ENCODE data around the gene MMEL1.
"Not testable (repeated sequence)": the region's sequence is repeated elsewhere in the genome, so short reads cannot be mapped to it uniquely, and the experiment has no call there.

The MMEL1 gene

DNA sequence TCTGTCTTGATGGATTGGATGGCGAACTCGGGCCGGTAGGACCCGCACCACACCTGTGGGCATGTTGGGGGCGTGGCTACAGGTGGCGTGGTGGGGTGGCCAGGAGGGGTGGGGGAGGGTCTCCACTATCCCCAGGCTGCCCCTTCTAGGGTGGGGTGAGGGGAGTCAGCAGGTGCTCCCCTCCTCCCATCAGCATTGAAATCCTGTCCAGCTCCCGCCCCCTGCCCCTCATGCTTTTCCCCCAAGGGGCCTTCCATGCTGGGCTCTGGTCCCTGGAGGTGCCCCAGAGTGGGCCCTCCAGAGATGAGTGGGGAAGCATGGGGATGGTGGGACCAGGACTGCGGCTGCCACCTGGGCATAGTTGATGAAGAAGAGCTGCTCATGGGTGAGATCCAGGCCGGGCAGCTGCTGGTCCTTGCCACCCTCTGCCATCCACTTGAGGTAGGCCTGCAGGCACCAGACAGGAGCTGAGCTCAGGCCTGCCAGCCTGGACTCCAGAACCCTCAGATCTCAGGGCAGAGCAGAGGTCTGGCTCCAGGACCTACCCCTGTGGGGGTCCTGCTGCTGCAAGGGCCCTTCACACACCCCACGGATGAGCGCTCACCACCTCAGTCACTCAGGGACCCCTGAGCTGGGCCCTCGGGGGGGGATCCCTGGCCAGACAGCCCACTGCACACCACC is 41.1 kb downstream of the MMEL1 start:
- DNase-seq = no peak

DNA sequence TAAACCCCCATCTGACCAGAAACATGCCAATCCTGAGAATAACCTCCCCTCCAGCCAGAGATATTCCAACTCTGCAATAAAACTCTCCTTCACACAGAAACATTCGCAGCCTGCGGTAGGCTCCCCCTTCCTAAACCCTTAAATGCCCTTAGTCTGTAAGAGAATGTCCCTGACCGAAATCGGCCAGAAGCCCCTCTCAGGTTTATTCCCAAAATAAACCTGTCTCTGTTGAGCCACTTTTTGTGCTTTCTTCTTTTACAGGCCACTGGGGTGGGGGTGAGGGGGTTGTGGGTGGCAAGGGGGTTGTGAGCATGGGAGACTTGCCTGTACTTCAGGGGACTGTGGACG is 41.6 kb downstream of the MMEL1 start:
- DNase-seq = no peak

DNA sequence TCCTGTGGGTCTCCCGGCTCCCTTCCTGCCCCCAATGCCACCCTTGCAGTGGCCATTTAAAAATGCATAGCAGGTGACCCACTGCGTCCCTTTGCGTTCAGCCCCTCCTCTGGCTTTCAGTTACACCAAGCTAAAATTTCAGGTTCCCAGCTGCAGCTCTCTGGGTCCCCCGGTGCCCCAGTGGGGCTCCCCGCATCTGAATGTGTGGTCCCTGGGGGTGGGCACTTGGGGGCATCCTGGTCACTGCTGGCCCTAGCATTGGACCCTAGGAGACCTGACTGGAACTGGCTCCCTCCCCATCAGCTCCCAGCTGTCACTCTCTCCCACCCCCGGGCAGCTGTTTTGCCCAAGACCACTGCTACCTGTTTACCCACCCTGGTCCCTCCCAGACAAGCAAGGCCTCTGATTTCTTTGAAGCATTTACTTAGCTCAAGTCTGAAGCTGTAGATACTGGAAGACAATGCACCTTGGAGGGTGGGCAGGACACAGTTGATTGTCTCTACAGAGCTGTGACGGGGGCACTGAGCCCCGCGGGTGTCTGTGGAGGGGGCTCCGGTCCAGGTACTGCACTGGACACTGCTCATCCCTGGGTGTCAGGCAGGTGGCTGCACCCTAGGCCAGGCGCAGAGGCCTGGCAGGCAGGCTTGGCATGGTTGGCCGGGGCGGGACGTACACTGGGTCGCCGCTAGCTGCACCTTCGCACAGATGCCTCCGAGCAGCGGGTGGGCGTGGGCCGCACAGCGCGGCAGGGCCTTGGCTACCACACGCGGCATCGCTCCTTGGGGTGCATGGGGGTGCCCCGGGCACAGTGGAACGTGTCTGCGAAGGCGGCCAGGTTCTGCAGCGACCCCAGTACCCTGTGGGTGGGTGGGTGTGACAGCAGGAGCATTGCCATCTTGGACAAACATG is 42.3 kb downstream of the MMEL1 start:
- no peak for DNase-seq

DNA sequence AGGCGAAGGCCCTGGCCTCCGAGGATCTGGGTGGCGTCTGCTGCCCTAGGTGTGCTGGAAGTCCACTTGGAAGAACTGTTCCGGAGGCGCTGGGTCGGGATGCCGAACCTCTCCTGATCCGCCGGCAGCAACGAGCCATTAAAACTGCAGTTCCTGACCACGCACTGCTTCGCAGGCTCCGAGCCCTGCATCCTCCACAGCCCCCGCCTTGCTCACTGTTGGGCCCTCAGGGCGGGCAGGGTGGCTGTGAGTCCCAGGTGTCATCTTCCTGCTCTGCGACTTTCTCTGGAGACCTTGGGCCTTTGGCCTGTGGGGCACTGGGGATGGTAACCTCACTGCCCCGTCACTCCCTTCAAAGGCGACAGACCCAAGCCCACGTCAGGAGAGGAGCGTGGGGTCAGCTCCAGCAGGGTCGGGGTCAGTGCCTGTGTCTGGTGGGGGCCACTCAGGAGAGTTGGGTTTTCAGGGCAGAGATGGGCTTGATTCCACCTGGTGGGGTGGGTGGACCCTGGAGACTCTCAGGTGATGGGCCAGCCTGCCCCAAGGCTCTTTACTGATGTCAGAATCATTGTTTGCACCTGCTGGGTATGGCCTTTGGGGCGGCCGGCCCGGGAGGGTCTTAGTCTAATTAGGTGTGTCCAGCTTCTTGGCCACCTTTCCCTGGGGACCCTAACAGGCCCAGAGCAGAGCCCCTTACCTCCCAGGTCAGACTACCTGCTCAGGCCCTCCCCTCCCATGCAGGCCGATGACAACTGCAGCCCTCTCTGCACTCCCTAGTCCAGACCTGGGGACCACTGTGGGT is 43.2 kb downstream of the MMEL1 start:
- no peak for DNase-seq

DNA sequence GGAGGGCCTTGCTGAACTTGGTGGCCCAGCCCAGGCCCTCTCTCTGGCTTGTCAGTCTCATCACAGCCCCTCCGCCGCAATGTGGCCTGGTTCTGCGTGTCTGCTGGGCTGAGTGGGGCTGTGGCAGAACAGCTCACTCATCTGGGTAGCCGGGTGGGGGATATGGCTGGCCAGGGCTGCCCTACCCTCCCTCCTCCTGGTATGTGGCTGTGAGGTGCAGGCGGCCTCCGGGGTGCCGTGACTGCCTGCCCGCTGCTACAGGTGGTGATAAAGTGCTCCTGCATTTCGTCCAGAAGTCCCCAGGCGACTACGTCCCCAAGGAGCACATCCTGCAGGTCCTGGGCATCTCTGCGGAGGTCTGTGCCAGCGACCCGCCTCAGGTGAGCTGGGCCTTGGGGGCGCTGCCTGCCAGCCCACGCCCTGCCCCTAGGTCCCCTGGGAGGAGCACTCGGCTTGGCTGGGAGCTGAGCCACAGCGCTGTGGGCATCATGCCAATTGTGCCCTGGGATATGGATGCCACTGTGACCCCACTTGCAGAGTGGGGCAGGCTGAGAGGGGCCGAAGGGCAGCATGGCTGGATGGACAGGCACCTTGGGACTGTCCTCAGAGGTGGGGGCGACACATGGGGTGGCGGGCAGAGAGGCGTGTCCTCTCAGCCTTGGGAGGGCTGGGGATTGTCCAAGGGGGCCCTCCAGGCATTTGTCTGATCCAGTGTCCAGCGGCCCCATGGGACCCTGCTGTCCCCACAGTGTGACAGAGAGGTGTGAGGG is 44.0 kb downstream of the MMEL1 start:
- no peak for DNase-seq

DNA sequence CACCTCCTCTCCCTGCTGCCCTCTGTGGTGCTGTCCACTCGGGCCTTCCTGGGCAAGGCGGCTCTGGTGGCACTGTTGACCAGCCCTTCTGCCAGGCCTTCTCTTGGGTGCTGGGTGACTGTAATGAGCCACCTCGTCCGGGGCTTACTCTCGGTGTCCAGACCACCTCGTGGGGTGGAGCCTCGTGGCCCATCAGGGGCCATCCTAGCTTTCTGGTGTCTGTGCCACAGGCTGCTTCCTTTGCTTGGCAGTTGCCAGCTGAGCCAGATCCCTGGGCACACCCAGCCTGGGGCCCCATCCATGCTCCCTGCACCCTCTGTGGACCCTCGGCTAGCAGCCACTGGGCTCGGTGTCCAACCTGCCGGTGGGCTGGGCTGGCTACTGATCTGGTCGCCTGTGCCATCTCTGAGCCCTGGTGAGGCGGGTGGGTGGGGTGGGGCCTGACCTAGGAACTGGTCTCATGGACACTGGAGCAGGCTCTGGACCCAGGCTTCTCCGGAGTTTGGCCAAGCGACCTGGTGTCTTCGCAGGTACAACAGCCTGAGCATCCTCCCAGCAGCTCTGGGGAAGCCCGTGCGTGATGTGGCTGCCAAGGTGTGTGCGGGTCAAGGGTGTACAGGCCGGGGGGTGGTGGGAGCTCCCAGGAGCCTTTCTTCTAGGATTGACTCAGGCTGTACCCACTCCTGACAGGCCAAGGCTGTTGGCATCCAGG is 44.8 kb downstream of the MMEL1 start:
- DNase-seq = no peak

DNA sequence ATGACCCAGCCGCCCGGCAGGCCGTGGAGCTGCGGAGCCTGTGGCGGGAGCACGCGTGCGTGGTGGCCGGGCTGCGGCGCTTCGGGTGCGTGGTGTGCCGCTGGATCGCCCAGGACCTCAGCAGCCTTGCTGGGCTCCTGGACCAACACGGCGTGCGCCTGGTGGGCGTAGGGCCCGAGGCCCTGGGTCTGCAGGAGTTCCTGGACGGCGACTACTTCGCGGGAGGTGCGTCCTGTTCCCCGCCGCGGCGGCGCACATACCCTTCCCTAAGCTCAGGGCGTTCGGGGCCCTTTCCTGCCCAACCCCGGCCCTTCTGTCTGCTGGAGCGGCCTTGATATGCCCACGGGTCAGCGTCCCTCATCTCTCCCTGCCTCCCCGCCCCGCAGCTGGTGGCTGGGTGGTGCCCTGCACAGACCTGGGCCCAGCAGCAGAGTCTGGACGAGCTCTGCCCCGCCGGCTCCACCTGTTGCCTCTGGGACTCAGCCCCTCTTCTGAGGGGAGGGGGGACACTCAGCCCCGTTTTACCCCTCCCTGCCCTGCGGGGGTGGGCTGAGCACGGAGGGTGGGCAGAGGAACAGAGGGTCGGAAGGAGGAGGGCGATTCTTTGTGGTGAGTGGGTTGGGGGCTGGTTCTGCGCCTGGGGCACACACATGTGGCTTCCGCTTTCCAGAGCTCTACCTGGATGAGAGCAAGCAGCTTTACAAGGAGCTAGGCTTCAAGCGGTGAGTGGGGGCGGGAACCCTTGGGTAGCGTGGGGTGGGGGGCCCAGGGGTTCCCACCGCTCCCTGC is 45.6 kb downstream of the MMEL1 start:
- peak in 2 of 51 donors; percentile 40 to 55 for DNase-seq

DNA sequence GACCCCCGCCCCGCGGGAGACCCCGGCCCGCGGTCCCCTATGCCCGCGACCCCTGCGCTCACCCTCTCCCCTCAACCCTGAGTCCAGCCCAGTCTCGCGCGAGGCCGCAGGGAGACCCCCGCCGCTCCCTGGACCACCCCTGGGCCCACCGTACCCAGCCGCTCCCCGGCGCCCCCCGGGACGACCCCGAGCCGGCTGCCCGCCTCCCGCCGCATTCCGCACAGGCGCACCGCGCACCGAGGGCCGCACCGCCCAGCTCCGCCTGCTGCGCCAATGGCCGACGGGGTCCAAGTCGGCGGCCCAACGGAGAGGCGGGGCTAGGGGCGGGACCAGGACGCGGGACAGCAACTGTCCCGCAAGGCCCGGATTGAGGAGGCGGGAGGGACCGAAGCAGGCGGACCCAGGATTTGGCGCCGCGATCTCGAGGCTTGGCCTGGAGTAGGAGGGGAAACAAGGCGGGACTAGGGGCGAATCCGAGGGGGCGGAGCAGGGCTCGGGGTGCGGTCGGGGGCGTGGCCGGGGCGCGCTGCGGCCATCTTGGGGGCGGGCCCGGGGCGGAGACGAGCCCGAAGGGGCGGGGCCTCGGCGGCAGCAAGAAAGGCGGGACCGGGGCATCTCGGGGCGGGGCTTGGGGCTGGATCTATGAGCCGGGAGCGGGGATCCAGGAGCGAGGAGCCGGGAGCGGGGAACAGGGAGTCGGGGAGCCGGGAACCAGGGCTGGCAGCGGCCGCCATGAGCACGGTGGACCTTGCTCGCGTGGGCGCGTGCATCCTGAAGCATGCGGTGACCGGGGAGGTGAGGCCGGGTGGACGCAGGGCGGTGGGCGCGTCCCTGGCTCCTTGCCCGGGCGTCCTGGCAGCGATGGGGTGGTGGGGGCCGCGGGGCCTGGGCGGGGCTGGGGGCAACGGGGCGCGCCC is 46.4 kb downstream of the MMEL1 start, which contains the start of gene PRXL2B:
Gene PRXL2B, plus strand, starts transcription at position 624 of the 917 bp plus-strand sequence. Its CDS starts 109 bp downstream, at position 733.
- DNase-seq = peak; percentile 91 to 100 (median 98)

DNA sequence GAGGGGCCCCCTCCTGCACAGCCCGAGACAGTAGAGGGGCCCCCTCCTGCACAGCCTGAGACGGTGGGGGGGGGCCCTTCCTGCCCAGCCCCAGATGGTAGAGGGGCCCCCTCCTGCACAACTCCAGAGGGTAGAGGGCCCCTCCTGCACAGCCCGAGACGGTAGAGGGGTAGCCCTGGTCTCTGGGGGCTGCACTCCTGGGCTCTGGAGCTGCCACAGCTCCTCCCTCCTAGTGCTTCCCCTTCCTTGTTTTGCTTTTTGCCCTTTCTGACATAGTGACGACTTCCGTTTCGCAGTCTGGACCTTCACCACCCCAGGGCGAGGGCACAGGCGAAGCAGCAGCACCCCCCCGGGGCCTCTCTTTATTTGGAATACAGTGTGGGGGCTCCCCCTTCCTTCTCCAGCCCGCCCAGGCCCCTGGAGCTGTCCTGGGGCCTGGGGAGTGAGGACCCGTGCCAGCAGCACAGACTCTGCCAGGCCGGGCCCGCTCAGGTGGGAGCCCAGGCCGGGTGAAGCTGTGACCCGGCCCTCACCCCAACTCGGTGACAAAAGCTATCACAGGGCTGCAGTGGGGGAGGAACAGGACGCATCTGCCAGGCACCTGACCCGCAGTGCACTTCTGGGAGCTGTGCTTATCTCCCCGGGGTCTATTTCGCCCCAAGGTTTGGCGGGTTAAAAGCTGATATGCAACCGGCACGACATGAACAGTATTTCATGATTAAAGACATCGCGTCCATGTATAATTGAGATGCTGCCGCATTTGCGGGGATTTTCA is 47.3 kb downstream of the MMEL1 start:
- peak in 31 of 51 donors; percentile 13 to 73 (median 45) for DNase-seq

DNA sequence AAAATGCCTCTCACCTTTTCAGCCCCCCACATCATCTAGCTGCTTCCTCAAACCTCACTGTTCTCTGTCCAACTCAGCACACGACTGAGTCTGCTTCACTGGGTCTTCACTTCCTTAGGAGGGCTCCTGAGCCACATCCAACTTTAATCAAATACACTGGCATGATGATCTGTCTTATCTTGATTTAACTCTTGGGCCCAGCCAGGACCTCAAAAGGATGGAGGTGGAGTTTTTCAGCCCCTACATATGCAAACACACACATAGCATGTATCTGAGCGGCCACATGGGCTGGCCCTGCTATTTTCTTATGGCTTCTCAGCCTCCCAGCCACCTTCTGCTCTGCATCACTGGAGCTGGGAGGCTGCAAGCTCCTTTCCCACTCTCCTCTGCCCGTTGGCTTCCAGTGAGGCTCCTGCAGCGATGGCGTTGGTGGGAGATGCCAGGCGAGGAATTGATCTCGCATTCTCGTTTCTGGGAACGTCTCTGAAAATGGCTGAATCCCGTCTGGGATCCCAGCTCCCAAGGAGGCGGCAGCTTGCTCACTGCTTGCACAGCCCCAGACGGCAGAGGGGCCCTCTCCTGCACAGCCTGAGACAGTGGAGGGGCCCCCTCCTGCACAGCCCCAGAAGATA is 48.0 kb downstream of the MMEL1 start:
- peak in 1 of 51 donors; percentile 54 for DNase-seq

DNA sequence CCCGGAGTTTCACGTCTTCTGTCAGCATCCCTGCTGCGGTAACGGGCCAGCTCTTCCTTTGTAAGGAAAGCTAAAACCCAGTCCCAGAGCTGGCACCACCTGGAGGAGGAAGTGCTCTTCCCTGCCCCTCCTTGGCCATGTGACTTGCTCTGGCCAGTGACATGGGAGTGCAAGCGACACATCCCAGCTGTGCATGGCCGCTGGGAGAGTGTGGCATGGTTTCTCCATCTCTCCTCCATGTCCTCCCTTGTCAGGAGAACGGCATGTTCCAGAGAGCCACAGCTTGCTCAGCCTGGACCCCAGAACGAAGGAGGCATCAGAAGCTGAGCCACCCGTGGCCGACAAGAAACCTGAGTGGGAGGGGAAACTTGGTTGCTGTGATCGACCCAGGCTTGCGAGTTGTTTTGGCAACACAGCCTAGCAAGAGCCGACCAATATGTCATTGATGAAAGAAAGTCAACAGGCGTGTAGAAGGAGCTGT is 48.9 kb downstream of the MMEL1 start:
- DNase-seq = no peak

DNA sequence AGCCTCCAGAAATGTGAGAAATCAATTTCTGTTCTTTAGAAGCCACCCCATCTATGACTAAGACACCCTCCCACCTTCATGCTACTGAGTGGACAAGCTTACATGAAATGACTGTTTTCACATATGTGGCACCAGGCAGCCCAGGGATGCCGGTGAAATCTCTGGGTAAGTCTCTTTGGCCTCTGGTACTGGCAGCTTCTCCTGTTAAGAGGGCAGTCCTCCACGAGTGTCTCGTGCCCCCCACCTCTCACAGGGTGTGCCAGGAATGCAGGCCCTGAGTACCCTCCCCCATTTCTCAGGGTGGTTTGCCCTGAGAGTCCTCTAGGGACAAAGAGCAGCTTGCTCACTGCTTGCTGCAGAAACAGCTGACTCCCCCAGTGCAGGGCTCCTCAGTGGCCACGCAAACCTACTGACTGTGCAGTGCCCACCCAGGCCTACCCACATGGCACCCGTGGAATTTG is 49.5 kb downstream of the MMEL1 start:
- no peak for DNase-seq

DNA sequence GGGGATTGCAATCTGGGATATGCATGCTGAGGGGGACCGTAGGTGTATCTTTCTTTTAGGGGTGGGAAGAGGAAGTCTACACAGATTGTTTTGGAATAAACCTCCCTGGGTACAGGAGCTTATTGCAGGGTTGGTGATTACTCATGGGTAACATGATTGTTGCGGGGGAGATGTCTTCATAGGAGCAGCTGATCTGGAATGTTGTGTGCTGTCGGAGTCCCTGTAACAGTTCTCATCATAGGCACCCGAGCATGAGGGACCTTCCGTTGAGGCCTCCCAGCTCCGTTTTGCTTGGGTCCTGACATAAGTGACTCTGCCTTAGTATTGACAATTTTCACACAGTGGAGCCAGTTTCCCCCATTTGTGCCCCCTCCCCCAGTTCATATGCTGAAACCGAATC is 50.4 kb downstream of the MMEL1 start:
- DNase-seq = no peak

DNA sequence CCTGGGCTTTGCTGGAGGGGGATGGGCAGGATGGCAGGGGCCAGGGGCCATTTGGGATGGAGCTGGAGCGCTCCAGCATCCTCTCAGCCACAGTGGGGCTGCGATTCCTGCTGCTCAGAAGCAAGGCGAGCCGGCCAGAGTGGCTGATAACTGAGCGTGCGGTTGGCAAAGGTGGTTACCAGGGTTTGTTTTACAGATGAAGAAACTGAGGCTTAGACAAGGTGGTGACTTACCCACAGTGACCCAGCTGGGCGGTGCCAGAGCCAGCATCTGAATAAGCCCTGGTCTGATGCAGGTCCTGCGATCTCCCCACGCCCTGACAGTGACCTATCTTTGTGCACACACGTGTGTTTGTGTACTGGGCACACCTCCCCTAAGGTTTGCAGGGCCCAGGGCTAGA is 52.1 kb downstream of the MMEL1 start:
- no peak for DNase-seq

DNA sequence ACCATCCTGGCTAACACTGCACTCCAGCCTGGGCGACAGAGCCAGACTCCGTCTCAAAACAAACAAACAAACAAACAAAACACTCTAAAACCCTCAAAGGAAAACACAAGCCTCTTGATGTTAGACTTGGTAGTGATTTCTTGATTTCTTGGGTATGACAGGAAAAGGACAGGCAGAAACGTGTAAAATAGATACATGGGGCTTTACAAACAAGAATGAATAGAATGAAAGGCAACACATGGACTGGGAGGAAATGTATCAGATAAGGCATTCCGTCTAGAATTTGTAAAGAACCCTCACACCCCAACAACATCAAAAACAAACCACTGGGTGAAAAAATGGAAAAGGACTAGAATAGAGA is 54.1 kb downstream of the MMEL1 start:
- DNase-seq = no peak

DNA sequence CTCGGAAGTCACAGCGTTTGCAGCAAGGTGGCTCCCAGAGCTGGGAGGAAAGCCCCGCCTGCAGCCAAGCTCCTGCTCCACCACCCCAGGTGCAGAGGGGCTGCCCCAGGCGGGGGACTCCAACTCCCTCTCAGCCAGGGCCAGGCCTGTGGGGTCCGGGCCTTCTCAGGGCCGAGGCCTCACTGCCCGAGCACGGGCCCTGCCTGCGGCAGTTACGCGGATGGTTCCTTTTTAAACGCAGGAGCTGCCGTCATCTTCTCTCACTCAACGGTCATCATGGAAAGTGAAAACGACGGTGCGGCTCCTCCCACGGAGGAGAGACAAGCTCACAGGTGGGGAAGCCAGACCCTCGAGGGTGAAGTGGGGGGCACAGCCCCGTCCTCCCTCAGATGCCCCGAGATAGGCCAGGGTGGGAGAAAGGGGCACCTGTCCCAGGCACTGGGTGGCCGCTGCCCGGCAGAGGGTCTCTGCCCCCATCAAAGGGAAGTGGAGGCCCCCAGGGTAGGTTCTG is 55.2 kb downstream of the MMEL1 start:
- not testable (repeated sequence) for DNase-seq

Data from hypothalamus (tissue), 51 donors.